Measurements from ENCODE around the gene OR2AJ1.

OR2AJ1 gene

DNA sequence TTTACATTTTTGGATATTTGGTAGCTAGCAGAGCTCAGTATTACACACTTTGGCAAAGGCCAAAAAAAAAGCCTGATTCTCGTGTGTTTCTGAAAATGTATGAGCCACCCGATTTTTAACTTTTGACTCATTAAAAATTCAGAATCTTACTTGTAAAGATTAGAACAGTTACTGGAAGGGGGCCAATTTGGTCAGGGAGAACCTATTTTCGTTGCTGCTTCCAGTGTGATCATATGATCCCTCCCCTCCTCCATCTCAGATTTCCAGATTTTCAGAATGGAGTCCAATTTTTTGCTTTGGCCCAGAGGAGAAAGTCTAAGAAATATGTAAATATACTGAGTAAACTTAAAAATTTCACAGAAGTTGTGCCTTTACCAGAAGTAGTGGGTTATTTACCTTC, 37.1 kb downstream of the OR2AJ1 start:
- DNase-seq (ENCODE audit: low read depth in 2 of 2), result no peak

DNA sequence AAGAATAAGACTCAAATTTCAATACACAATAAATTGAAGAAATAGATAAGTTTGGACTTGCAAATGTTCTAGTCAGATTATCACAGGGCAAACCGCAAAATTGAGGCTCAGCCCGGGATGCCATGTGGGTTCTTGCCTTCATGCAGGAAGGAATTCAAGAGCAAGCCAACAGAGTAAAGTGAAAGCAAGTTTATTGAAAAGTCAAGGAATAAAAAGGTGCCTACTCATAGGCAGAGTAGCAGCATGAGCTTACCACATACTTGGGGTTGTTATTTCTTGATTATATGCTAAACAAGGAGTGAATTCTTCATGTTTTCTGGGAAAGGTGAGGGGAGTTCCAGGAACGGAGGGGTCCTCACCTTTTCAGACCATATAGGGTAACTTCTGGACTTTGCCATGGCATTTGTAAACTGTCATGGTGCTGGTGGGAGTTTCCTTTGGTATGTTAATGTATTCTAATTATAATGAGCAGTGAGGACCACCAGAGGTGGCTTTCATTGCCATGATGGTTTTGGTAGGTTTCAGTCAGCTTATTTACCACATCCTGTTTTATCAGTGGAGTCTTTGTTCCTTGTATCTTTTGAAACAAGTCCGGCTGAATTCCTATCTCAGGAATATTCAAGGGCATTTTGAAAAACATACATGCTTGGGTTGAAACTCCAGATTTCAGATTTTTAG, 38.4 kb downstream of the OR2AJ1 start:
- DNase-seq (ENCODE audit: low read depth in 2 of 2), result no peak

DNA sequence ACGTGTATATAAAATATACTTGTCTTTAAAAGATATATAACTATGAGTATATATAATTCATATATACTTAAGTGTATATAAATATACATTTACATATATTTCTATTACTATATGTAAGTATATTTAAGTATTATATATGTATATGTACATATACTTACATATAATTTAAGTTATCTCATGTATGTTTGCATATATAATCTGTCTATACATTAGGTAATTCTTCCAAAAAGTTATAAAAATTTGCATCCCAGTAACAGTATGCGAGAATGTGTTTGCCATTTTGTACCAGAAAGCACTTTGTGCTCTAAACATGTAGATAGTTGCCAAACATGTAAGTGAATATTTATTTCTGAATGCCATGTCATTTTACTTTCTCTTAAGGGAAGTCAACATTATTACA, 40.2 kb downstream of the OR2AJ1 start, which contains the start of gene OR2AK2:
OR2AK2 (plus strand) TSS at position 301 of the 400 bp plus-strand sequence. CDS start 144 bp downstream, outside the sequence.
- DNase-seq (ENCODE audit: low read depth in 2 of 2), result no peak

DNA sequence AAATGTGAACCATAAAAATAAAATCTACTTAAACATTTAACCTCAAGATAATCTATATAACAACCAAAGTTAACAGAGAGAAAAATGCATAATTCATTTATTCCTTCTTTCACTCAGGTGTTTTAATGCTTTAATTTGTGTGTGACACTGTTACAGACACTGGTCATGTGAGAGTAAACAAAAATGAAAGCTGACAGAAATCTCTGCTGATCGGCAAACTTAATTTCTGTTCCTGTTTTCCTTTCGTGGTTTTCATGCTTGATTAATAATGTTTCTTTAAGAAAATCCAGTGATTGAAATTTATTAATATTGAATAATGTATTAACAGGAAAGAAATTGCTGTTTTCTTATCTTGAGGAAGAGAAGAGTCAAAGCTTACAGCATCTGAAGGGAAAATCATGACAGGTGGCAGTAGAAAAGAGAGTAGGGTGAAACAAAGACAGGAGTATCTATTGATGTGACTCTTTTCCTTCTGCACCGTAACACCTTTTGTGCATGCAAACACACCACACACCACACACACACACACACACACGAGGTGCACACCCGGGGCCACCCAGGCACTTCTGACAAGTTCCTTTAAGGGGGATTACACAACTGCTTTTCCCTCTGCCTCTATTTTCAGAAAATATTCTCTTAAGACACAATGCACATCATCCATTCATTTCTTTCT, 42.0 kb downstream of the OR2AJ1 start:
- no peak for DNase-seq (ENCODE audit: low read depth in 2 of 2)
